ENCODE results near the gene DPYSL3.

DNA sequence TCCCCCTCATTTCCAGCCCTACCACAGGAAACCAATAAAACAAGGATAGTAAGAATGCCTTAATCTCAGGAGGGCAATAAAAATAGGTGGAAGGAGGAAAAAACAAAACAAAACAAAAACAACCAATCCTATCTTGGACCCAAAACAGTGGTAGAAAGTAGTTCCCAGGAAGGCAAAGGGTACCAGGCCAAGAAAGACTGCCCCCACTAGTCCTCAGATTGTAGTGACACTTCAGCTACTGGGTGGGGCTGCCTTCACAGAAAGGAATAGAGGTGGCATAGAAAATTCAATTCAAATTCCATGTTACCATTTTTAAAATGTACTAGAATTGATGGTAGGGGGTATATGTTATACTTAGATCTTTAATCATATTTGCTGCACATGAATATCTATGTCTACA, 59.3 kb downstream of the DPYSL3 start:
- TF ChIP-seq, protein P1, sequence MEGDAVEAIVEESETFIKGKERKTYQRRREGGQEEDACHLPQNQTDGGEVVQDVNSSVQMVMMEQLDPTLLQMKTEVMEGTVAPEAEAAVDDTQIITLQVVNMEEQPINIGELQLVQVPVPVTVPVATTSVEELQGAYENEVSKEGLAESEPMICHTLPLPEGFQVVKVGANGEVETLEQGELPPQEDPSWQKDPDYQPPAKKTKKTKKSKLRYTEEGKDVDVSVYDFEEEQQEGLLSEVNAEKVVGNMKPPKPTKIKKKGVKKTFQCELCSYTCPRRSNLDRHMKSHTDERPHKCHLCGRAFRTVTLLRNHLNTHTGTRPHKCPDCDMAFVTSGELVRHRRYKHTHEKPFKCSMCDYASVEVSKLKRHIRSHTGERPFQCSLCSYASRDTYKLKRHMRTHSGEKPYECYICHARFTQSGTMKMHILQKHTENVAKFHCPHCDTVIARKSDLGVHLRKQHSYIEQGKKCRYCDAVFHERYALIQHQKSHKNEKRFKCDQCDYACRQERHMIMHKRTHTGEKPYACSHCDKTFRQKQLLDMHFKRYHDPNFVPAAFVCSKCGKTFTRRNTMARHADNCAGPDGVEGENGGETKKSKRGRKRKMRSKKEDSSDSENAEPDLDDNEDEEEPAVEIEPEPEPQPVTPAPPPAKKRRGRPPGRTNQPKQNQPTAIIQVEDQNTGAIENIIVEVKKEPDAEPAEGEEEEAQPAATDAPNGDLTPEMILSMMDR (IDR thresholded peaks at IDR 0.05; ENCODE audit: low read depth, low read length, missing input control): no peak
- TF ChIP-seq SP1 (IDR thresholded peaks at IDR 0.05): no peak
- TF ChIP-seq, protein P2, sequence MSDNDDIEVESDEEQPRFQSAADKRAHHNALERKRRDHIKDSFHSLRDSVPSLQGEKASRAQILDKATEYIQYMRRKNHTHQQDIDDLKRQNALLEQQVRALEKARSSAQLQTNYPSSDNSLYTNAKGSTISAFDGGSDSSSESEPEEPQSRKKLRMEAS (IDR thresholded peaks at IDR 0.05): no peak
- no peak for TF ChIP-seq GABPA (IDR thresholded peaks at IDR 0.05 in 1 of 2, conservative IDR thresholded peaks at IDR 0.05 in 1 of 2)

Data from liver (tissue), 3 donors.